Esophagus squamous epithelium (tissue), 5 donors: ENCODE data around the gene TAF1L. TPM values are rescaled to one million over a fixed set of nuclear protein-coding genes. Genes with fewer than 3 reads are reported as not detected.

Experiments used
- DNase-seq: peaks from one replicate; lab custom pipeline; 2025; lab: John Stamatoyannopoulos, UW
- H3K27ac ChIP-seq, 4 donors: fragments of 200-600 bp; sonication (generic); one replicate each; pipeline ENCODE4 v1.5.1; 2016 to 2019; ENCODE audit warnings: mild to moderate bottlenecking in 1 of 4
- H3K27me3 ChIP-seq, 4 donors: fragments of 200-600 bp; sonication (generic); 1 replicate in 3 of 4; 2 replicates in 1 of 4; pipeline versions ENCODE4 v1.5.1 to v1.6.0; 2017 to 2021; ENCODE audit warnings: antibody characterized with exemption in 1 of 4
- H3K36me3 ChIP-seq, 3 donors: fragments of 200-600 bp; sonication (generic); one replicate each; pipeline ENCODE4 v1.5.1; 2016 to 2019
- H3K4me1 ChIP-seq, 3 donors: fragments of 200-600 bp; sonication (generic); one replicate each; pipeline ENCODE4 v1.5.1; 2017 to 2019
- H3K4me3 ChIP-seq, 4 donors: fragments of 200-600 bp; sonication (generic); 1 replicate in 3 of 4; 2 replicates in 1 of 4; pipeline ENCODE4 v1.5.1; 2016 to 2019; ENCODE audit warnings: mild to moderate bottlenecking in 2 of 4, moderate library complexity in 1 of 4
- H3K9me3 ChIP-seq, 3 donors: fragments of 200-600 bp; sonication (generic); one replicate each; pipeline ENCODE4 v1.5.1; 2016 to 2019
- CTCF ChIP-seq, 6 experiments: fragments of 450-650 bp in 4 of 6; fragments of 200-600 bp in 2 of 6; sonication (generic) in 2 of 6; IDR thresholded peaks; one replicate each; pipeline ENCODE4 v1.5.1; 2016 to 2019; ENCODE audit warnings: antibody characterized with exemption in 6 of 6, mild to moderate bottlenecking in 4 of 6, moderate library complexity in 4 of 6
- POLR2A ChIP-seq, 4 donors: fragments of 450-650 bp; IDR thresholded peaks; one replicate each; pipeline ENCODE4 v1.6.1; 2017; ENCODE audit warnings: antibody characterized with exemption in 4 of 4, mild to moderate bottlenecking in 4 of 4, moderate library complexity in 3 of 4
- WGBS, 2 donors: methylation state at CpG; one replicate each; pipeline ENCODE4 v1.1.5; 2018; 5-methylcytosine and 5-hydroxymethylcytosine counted together
- intact Hi-C: fragments of 100-400 bp; cut with DNase I; formaldehyde crosslinking; loops from one replicate; pipeline ENCODE4 v1.15.0; 2022
- total RNA-seq, 4 donors: library from RNA; depleted of rRNA; stranded (reverse); fragments of >200 nt; gene quantifications; one replicate each; pipeline ENCODE4 v1.1.0, GENCODE V29; 2016
- donor health status: DM: yes; HTN: yes; CAD: no.

The TAF1L gene
- total RNA-seq = not detected

- 87 to 91% methylated on average over 12 to 16 of the region's 23 CpGs for WGBS, 2 donors
- Histone ChIP-seq H3K27ac (no peak within 1 kb of the TSS), H3K36me3 (no peaks in the 10 kb centered on the region), H3K27me3 (no peaks in the 10 kb centered on the region), H3K9me3 (no peaks in the 10 kb centered on the region), H3K4me3 (no peak within 1 kb of the TSS), H3K4me1 (no peaks in the 10 kb centered on the region)
- intact Hi-C loops = no loop called here
- DNase-seq = no peak
- TF ChIP-seq CTCF (IDR thresholded peaks at IDR 0.05) (no peak), POLR2A (IDR thresholded peaks at IDR 0.05) (no peak)
Measured at GRCh38 chr9:32635362-32635761, at the start of gene TAF1L. TSS of gene TAF1L (minus strand) at chr9:32635669. CDS start at chr9:32635579, 90 bp downstream.

DNA sequence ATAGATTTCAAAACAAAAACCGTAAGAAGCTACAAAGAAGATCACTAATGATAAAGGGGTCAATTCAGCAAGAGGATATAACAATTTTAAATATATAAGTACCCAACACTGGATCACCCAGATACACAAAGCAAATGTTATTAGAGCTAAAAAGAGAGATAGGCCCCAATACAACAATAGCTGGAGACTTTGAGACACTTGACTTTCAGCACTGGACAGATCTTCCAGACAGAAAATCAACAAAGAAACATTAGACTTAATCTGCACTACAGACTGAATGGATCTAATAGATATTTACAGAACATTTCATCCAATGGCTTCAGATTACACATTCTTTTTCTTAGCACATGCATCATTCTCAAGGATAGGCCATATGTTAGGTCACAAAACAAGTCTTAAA, 46.3 kb upstream of the TAF1L start:
- WGBS, 2 donors = 76 to 92% methylated on average over 1 of the region's 1 CpG
- Histone ChIP-seq H3K4me3 (no peak overlapping the region), H3K27me3 (no peaks in the 10 kb centered on the region), H3K4me1 (no peaks in the 10 kb centered on the region), H3K36me3 (no peaks in the 10 kb centered on the region), H3K27ac (no peak overlapping the region), H3K9me3 (peaks cover 0 to 20% (median 0%) of the 10 kb centered on the region in 3 donors)
- no peak for DNase-seq
- TF ChIP-seq CTCF (IDR thresholded peaks at IDR 0.05) = no peak
- no peak for TF ChIP-seq POLR2A (IDR thresholded peaks at IDR 0.05)
- intact Hi-C loops = no loop called here

GRCh38 chr9:32677931-32678330, 42.5 kb upstream of the TAF1L start:
- Histone ChIP-seq H3K36me3 (no peaks in the 10 kb centered on the region), H3K4me3 (no peak overlapping the region), H3K9me3 (peaks cover 0 to 9% (median 0%) of the 10 kb centered on the region in 3 donors), H3K27ac (no peak overlapping the region), H3K27me3 (no peaks in the 10 kb centered on the region), H3K4me1 (no peaks in the 10 kb centered on the region)
- DNase-seq = no peak
- TF ChIP-seq POLR2A (IDR thresholded peaks at IDR 0.05) (no peak), CTCF (IDR thresholded peaks at IDR 0.05) (no peak)
- 68 to 77% methylated on average over 1 of the region's 1 CpG for WGBS, 2 donors
- intact Hi-C loops = no loop called here

- Histone ChIP-seq H3K4me3 (no peak overlapping the region), H3K27ac (no peak overlapping the region), H3K36me3 (no peaks in the 10 kb centered on the region), H3K27me3 (no peaks in the 10 kb centered on the region), H3K4me1 (no peaks in the 10 kb centered on the region), H3K9me3 (no peaks in the 10 kb centered on the region)
- intact Hi-C loops = no loop called here
- WGBS, 2 donors = 59 to 86% methylated on average over 6 of the region's 6 CpGs
- TF ChIP-seq POLR2A (IDR thresholded peaks at IDR 0.05) (no peak), CTCF (IDR thresholded peaks at IDR 0.05) (no peak)
- no peak for DNase-seq
Measured at GRCh38 chr9:32672469-32672868, 37.0 kb upstream of the TAF1L start.

DNA sequence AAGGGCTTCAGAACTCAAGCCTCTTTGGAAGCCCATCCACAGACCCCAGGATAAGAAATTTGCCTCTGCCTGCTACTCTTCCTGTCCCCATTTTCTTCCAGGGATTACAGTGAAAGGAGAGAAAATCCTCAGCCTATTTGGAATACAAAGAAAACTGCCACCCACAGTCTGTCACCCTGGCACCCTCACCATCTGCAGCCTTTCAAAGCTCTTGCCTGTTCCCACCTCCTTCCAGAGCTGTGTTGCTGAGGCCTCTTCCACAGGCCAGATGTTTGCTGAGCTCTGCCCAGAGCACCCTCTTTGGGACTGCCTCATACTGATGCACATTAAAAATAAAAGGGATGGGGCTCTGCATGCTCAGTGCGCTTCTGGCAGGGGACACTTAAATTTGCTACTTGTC, 35.9 kb upstream of the TAF1L start:
- TF ChIP-seq CTCF (IDR thresholded peaks at IDR 0.05) = no peak
- no peak for TF ChIP-seq POLR2A (IDR thresholded peaks at IDR 0.05)
- no peaks in the 10 kb centered on the region for H3K9me3 ChIP-seq
- no peak overlapping the region for H3K4me3 ChIP-seq
- no peak for DNase-seq
- no peaks in the 10 kb centered on the region for H3K36me3 ChIP-seq
- no peaks in the 10 kb centered on the region for H3K4me1 ChIP-seq
- 50% methylated on average over 1 of the region's 1 CpG; no CpG with 5 or more reads in 1 of the 2 donors for WGBS, 2 donors
- H3K27ac ChIP-seq = no peak overlapping the region
- no peaks in the 10 kb centered on the region for H3K27me3 ChIP-seq
- intact Hi-C loops = no loop called here
